OCI-LY1 (cell line): ENCODE results near the gene LRP8.

Source experiments
- H2AFZ ChIP-seq: fragments of 200-600 bp; sonication (generic), shearing (Covaris generic); 2 replicates; pipeline ENCODE4 v1.6.0; 2014; ENCODE audit warnings: antibody characterized with exemption, mild to moderate bottlenecking, low read length
- H3F3A ChIP-seq: fragments of 200-600 bp; sonication (generic), shearing (Covaris generic); 2 replicates; pipeline ENCODE4 v1.6.0; 2014; ENCODE audit warnings: mild to moderate bottlenecking, antibody characterized with exemption, low read length, moderate library complexity; ENCODE audit not compliant: insufficient read depth
- H3K27ac ChIP-seq: fragments of 200-600 bp; sonication (generic); 2 replicates; pipeline ENCODE4 v1.5.1; 2014; ENCODE audit warnings: low read length, mixed run types, mild to moderate bottlenecking, low read depth; ENCODE audit not compliant: poor library complexity, severe bottlenecking
- H3K27me3 ChIP-seq: fragments of 200-600 bp; sonication (generic); 2 replicates; pipeline ENCODE4 v1.6.0; 2014; ENCODE audit warnings: antibody characterized with exemption, mild to moderate bottlenecking, low read length, moderate library complexity; ENCODE audit not compliant: insufficient read depth
- H3K36me3 ChIP-seq: fragments of 200-600 bp; sonication (generic); 2 replicates; pipeline ENCODE4 v1.6.1; 2014; ENCODE audit warnings: mild to moderate bottlenecking, antibody characterized with exemption, low read length, moderate library complexity, mixed read lengths; ENCODE audit not compliant: insufficient read depth
- H3K4me1 ChIP-seq: fragments of 200-600 bp; sonication (generic); 2 replicates; pipeline ENCODE4 v1.5.1; 2014; ENCODE audit warnings: mild to moderate bottlenecking, low read length, moderate library complexity; ENCODE audit not compliant: insufficient read depth, severe bottlenecking
- H3K4me2 ChIP-seq: fragments of 200-600 bp; sonication (generic), shearing (Covaris generic); 2 replicates; pipeline ENCODE4 v1.6.1; 2014; ENCODE audit warnings: low read length
- H3K4me3 ChIP-seq: fragments of 200-600 bp; sonication (generic); 2 replicates; pipeline ENCODE4 v1.5.1; 2014; ENCODE audit warnings: low read length, low read depth, mild to moderate bottlenecking, mixed read lengths; ENCODE audit not compliant: poor library complexity, severe bottlenecking
- H3K79me2 ChIP-seq: fragments of 200-600 bp; shearing (Covaris generic); 2 replicates; pipeline ENCODE4 v1.6.1; 2016; ENCODE audit warnings: mixed run types, low read length, mixed read lengths; ENCODE audit not compliant: insufficient read depth
- H3K9ac ChIP-seq: fragments of 200-600 bp; sonication (generic), shearing (Covaris generic); 2 replicates; pipeline ENCODE4 v1.6.1; 2014; ENCODE audit warnings: mild to moderate bottlenecking, low read length, mixed read lengths
- H3K9me2 ChIP-seq: fragments of 200-600 bp; sonication (generic), shearing (Covaris generic); 2 replicates; pipeline ENCODE4 v1.6.1; 2014; ENCODE audit warnings: low read depth, mild to moderate bottlenecking, low read length, mixed read lengths
- H3K9me3 ChIP-seq: fragments of 200-600 bp; shearing (Covaris generic); 2 replicates; pipeline ENCODE4 v1.6.1; 2014; ENCODE audit warnings: low read length, mixed read lengths
- H4K20me1 ChIP-seq: fragments of 200-600 bp; sonication (generic), shearing (Covaris generic); 2 replicates; pipeline ENCODE4 v1.6.0; 2016; ENCODE audit warnings: mild to moderate bottlenecking, low read length; ENCODE audit not compliant: insufficient read depth
- CTCF ChIP-seq: fragments of 200-600 bp; sonication (generic), shearing (Covaris generic); IDR thresholded peaks from 2 replicates; pipeline ENCODE4 v1.5.1; 2017; ENCODE audit warnings: mild to moderate bottlenecking, antibody characterized with exemption, low read length, moderate library complexity, mixed read lengths
- EZH2 ChIP-seq: fragments of 200-600 bp; sonication (generic), shearing (Covaris generic); IDR thresholded peaks from 2 replicates; pipeline ENCODE4 v1.8.0; 2017; ENCODE audit warnings: borderline replicate concordance, mixed run types, mild to moderate bottlenecking, antibody characterized with exemption, low read length, moderate library complexity, mixed read lengths

Gene LRP8

GRCh38 chr1:53313556-53313955 is 14.3 kb downstream of the LRP8 start:
- H3K4me1 ChIP-seq: no peaks in the 10 kb centered on the region
- H4K20me1 ChIP-seq: no peaks in the 10 kb centered on the region
- no peak for TF ChIP-seq CTCF
- TF ChIP-seq EZH2: no peak
- H3K4me2 ChIP-seq: no peak overlapping the region
- no peaks in the 10 kb centered on the region; the same call in 1 of the 2 replicates for H3K79me2 ChIP-seq
- H2AFZ ChIP-seq: no peak overlapping the region
- H3K36me3 ChIP-seq: peaks cover 84% of the 10 kb centered on the region
- H3K9me3 ChIP-seq: no peaks in the 10 kb centered on the region
- H3K27me3 ChIP-seq: no peaks in the 10 kb centered on the region
- no peaks in the 10 kb centered on the region for H3K9me2 ChIP-seq
- no peak overlapping the region for H3K4me3 ChIP-seq
- no peak overlapping the region for H3K9ac ChIP-seq
- H3K27ac ChIP-seq: no peak overlapping the region
- H3F3A ChIP-seq: no peaks in the 10 kb centered on the region

GRCh38 chr1:53311702-53312305 is 16.1 kb downstream of the LRP8 start:
- H2AFZ ChIP-seq: no peak overlapping the region
- H3K9me3 ChIP-seq: no peaks in the 10 kb centered on the region
- no peak overlapping the region for H3K9ac ChIP-seq
- no peaks in the 10 kb centered on the region for H3K27me3 ChIP-seq
- H3K36me3 ChIP-seq: peaks cover 79% of the 10 kb centered on the region
- no peaks in the 10 kb centered on the region for H3F3A ChIP-seq
- no peak overlapping the region for H3K27ac ChIP-seq
- peaks cover 8% of the 10 kb centered on the region; the same call in 1 of the 2 replicates for H3K79me2 ChIP-seq
- H3K9me2 ChIP-seq: no peaks in the 10 kb centered on the region
- no peak overlapping the region for H3K4me3 ChIP-seq
- no peaks in the 10 kb centered on the region for H4K20me1 ChIP-seq
- no peaks in the 10 kb centered on the region for H3K4me1 ChIP-seq
- TF ChIP-seq EZH2 (no peak), CTCF (no peak)
- H3K4me2 ChIP-seq: no peak overlapping the region

GRCh38 chr1:53310847-53311681 is 16.8 kb downstream of the LRP8 start:
- peaks cover 8% of the 10 kb centered on the region; the same call in 1 of the 2 replicates for H3K79me2 ChIP-seq
- no peak overlapping the region for H3K9ac ChIP-seq
- no peaks in the 10 kb centered on the region for H3F3A ChIP-seq
- no peak for TF ChIP-seq EZH2
- no peak for TF ChIP-seq CTCF
- no peaks in the 10 kb centered on the region for H3K9me3 ChIP-seq
- H3K36me3 ChIP-seq: peaks cover 73% of the 10 kb centered on the region
- no peak overlapping the region for H3K27ac ChIP-seq
- H4K20me1 ChIP-seq: no peaks in the 10 kb centered on the region
- H2AFZ ChIP-seq: no peak overlapping the region
- no peaks in the 10 kb centered on the region for H3K4me1 ChIP-seq
- no peaks in the 10 kb centered on the region for H3K9me2 ChIP-seq
- H3K27me3 ChIP-seq: no peaks in the 10 kb centered on the region
- H3K4me3 ChIP-seq: no peak overlapping the region
- H3K4me2 ChIP-seq: no peak overlapping the region
